Stimulated activated CD4-positive, alpha-beta T cell treated with anti-CD3 and anti-CD28 coated beads, Interleukin-4, amount 100 ng/mL, for 1 hour (primary cell): ENCODE results near the gene ENG.
"Not testable (repeated sequence)": the region's sequence is repeated elsewhere in the genome, so short reads cannot be mapped to it uniquely, and the experiment has no call there.

ENCODE experiments used
- DNase-seq: peaks from one replicate; pipeline ENCODE4 v3.0.0-alpha.2; 2020

The ENG gene

DNA sequence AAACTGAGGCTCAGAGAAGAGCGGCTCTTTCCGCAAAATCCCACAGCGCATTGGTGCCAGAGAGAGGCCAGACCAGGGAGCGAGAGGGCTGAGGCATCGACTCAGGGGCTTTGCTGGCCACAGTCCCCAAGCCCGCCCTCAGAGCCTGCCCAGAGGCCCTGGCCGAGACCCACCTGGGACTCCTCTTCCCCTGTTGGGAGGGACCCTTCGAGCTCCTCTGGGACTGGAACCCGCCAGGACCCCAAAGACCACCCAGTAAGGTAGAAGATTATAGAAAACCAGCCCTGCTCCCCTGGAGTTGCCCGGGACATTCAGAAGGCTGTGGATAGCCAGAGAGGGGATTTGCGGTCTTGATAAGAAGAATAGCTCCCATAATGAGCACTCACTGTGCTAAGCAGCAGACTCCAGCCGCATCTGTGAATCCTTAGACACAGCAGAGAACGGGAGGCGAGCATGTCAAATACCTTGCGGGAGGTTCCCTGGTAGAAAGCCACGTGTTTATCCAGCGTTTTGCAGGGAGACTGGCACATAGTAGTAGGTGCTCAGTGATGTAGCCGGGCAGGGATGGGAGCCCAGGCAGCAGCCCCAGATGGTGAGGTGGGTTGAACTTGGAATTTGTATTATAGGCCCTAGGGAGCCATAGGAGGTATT is 23.7 kb upstream of the ENG start:
- no peak for DNase-seq

DNA sequence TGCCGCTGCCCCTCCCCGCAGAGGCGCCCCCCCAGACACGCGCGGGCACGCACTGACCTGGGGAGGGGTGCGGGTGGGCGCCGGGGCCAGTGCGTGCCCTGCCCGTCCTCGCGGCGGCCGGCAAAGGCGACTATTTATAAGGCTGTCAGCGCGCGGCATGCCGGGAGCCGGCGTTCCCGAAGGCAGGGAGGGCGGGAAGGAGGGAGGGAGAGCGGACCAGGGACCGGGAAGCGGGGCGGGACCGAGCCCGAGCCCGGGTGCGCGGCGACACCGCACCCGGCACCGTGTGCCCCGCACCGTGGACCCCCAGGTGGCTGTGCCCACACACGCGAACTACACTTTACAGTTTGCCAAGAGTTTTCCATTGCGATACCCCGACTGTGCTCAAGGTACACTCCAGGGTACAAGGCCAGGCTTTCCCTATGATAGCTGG is 23.1 kb upstream of the ENG start, which contains the start of gene AK1:
Gene AK1, minus strand, starts transcription at position 110 of the 433 bp plus-strand sequence. CDS start 3,058 bp downstream, outside the sequence.
- DNase-seq, result no peak

GRCh38 chr9:127876764-127877562 is 22.5 kb upstream of the ENG start:
- DNase-seq, result no peak

DNA sequence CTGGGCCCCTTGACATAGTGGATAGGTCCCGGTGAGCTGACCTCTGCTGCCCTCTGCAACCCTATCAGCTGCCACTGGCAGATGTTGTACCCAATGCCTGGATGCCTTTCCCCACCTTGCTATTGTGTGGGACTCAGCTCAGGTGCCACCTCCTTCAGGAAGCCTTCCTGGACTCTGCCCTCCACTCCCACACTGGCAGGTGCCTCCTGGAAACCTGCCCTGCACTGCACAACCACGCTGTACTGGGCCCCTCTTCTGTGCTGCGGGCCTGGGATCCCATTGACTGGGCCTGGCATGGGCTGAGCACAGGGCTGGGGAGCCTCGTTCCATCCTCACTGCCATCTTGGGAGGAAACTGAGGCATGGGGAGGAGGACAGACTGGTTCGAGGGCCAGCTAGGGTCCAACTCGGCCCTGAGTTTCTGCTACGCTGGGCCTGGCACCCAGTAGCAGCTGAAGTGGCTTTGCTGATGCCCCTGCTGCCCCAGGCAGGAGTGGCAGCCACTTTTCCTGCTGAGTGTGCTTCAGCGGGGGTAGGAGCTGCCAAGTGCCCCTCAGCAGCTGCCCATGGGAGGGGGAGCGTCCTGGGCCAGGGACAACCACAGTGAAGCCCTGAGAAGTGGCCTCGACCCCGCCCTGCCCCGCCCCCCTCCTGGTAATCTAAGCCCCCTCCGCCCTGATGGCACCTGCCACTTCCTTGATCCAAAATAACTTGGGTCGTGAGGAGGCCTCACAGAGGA is 21.7 kb upstream of the ENG start:
- no peak for DNase-seq

GRCh38 chr9:127875306-127875966 is 21.0 kb upstream of the ENG start:
- DNase-seq, result no peak

DNA sequence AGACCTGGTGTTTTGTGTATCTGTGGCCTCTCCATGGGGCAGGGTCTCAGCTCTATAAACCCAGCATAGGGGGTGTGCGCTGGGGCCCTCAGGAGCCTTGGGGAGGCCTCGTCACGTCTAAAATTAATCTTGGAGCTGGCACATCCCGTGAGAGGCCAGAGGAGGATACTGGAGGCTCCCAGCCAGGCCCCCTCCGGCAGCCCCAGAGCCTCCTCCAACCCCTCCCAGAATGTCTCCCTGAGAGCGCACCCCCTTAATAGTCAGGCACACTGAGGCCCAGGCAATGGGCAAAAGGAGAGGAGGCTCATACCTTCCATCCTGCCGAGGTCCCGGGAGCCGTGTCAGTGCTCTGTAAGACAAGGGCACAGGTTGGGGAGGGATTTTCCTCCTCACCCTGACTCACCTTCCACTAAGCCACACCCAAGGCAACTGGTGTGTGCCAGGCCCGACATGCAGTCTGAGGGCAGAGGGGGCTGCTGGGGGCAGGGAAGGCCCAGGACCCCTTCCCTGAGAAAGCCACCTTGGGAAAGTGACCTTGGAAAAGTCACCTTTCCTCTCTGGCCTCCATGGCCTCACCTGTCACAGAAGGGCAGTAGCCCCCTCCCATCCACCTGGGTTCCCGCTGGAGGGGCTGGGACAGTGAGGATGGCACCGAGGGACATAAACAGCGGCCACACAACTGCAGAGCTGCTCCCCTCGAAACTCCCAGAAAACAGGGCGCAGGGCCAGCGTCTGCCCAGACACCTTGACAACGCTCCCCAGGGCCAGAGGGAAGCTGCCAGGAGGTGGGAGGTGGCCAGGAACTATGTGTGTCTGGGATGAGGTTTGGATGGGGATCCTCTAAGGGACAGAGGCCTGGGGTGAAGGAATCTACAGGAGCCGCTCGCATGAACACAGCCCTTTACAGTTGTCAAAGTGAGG is 20.1 kb upstream of the ENG start:
- DNase-seq, result no peak

- no peak for DNase-seq
Measured at GRCh38 chr9:127873886-127874285, 19.4 kb upstream of the ENG start.

GRCh38 chr9:127873223-127873691 is 18.8 kb upstream of the ENG start:
- no peak for DNase-seq

DNA sequence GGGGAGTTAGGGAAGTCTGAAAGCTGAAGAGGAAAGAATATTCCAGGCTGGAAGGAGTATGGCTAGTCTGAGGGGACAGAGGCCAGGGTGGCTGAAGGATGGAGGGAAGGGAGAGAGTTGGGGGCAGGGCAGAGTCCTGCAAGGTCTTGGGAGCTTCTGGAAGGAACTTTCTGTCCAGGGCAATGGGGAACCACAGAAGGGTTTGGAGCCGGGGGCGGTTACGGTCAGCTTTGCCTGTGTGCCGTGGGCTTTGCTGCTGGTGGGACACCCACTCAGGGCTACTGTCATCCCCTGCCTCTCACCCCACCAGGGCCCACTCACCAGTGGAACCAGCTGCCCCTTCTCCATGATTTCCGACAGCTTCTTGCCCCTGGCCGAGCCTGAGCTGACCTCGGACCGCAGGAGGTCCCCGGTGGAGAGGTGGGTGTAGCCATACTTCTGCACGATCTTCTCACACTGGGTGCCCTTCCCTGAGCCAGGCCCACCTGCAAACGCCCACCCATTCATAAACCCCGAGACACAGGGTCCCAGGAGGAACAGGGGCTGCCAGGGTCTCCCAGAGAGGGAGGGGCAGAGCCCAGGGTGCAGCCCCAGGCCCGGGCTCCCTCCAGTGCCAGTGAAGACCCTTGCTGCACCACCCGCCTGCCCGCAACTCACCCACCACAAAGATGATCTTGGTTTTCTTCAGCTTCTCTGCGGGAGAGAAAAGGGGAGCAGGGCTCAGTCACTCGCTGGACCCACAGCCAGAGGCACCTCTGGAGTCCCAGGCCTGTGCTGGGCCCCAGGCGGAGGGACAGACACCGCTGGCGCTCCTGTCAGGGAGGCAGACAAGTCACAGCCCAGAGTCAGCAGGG is 18.1 kb upstream of the ENG start:
- DNase-seq, result no peak

DNA sequence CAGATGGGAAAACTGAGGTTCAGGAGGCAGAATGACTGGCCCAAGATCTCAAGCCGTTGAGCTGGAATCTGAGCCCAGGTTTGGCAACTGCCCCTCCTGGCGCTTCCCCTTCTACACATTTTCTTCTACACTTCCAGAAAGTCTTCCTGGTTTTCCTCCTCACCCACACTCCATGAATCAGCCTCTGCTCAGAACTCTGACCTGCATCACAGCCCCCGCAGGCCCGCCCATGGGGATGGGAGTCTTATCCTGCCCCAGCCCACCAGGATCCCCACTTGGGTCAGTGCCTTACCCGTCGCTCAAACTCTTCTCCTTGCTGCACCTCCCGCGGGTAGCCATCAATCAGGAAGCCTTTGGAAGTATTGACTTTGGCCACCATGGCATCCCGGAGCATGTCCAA is 17.1 kb upstream of the ENG start:
- DNase-seq, result no peak

- no peak for DNase-seq
Measured at GRCh38 chr9:127870887-127871286, 16.4 kb upstream of the ENG start.

DNA sequence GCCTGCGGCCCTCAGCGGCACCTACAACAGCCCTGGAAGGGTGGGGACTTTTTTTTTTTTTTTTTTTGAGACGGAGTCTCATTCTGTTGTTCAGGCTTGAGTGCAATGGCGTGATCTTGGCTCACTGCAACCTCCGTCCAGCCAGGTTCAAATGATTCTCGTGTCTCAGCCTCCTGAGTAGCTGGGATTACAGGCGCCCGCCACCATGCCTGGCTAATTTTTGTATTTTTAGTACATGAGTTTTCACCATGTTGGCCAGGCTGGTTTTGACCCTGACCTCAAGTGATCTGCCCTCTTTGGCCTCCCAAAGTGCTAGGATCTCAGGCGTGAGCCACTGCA is 15.7 kb upstream of the ENG start:
- not testable (repeated sequence) for DNase-seq

DNA sequence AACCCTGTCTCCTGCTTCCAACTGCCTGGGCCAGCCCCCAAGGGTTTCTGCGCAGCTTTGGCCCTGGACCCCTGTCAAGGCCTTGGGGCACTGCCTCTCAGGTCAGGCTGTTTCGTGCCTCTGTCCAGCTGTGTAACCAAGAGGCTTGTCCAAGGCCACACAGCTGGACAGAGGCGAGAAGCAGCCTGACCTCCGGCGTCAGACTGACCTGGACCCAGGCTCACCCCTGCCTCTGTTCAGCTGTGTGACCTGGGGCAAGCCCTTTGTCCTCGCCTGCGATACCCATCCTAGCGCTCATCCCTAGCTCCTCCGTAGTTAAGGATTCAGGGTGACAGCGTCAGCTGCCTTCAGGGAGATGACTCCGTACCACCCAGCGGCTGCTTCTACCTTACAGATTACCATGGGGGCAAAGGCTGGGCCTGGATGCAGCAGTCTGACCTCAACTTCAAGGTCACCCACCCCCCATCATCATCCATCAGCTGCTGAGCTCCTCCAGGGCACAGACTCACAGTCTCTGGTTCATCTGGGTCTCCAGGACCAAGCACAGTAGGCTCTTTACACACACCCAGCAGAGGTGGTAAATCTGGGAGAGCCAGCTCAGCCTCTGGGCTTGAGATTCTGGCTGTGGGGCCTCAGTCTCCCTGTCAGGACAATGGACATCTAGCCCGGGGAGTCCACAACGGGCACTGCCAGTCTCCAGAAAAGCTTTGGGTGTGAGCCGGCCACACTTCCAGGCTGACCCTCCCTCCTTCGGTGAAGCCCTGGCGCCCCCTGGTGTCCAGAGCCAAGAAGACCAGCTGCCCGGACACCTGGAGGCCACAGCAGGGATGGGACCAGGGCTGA is 15.1 kb upstream of the ENG start:
- peak; percentile 81 for DNase-seq

DNA sequence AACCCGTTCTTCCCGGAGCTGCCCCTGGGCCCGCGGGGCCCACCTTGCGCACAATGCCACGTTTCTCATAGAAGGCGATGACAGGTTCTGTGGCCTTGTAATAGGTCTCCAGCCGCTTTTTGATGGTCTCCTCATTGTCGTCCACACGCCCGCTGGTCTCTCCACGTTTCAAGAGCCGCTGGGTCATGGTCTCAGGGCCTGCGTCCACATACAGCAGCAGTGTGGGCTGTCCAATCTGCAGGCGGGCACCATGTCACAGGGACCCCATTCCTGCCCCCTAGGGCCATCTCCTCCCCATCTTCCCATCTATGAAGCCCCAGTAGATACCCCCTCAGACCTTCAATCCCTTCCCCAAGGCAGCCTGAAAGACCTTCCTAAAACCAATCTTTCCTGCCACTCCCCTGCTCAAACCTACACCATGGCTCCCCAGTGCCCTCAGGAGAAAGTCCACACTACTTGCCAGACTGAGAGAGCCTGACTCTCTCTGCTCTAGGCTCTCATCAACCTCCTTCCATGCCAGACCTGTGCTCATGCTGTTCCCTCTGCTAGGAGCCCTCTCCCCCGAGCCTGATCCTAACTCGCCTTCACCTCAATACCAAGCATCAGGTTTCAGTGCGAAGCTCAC is 13.9 kb upstream of the ENG start:
- no peak for DNase-seq

DNA sequence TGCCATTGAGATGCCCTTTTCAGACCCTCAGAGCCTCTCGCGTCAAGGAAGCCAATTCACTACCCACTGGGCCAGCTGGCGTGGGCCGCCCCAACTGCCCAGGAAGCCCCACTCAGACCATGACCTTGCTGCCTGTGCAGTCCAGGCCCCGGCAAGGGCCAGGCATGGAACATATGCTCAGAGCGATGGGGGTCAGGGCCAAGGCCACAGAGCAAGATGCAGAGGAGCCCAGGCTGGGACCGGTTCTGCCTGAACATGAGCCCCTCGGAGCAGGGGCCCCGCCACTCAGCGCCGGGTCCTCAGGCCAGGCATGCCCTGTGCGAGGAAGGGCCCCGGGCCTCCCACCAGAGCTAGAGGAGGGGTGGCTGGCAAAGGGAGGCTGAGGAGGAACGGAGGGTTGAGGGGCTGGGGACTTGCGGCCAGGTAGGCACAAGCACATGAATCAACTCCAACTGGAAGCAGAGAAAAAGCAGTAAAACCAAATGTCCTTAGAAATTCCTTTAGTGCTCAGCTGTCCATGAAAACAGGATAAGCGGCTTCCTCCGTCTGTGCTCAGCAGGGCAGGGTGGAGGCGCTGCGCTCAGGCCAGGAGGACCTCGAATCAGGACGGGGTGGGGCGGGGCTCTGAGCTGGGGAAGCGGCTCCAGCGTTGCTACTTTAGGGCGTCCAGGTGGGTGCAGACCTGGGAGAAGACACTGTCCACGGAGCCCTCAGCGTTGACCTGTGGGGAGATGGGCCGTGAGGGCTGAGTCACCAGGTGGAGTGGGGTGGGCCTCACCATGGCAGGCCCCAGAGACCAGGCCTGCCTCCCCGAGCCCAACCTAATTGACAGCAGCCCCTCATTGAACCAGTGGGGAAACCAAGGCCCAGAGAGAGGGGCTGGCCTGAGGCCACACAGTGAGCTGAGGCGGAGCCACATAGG is 13.2 kb upstream of the ENG start:
- DNase-seq, result no peak

GRCh38 chr9:127866535-127866934 is 12.1 kb upstream of the ENG start:
- DNase-seq, result no peak

- no peak for DNase-seq
Measured at GRCh38 chr9:127865645-127866464, 11.4 kb upstream of the ENG start.
